Small intestine (tissue), 16 donors: ENCODE measurements around the gene EMC8. TPM values are rescaled to one million over a fixed set of nuclear protein-coding genes. Genes with fewer than 3 reads are reported as not detected.

Source experiments
- DNase-seq, 2 donors: peaks; one replicate each; pipeline versions ENCODE4 v3.0.0 to v3.0.0-alpha.2; 2013
- FAIRE-seq: peaks from 2 replicates; lab custom pipeline; 2012; peaks lifted over from hg19 to GRCh38; lab: Jason Lieb, UNC
- H3K27ac ChIP-seq, 3 donors: one replicate each; pipeline ENCODE4 v1.5.1; 2013; ENCODE audit warnings: low read length in 2 of 3, mild to moderate bottlenecking in 2 of 3, control low read depth in 1 of 3, inconsistent platforms in 1 of 3, low read depth in 1 of 3, moderate library complexity in 1 of 3
- H3K27me3 ChIP-seq, 3 donors: one replicate each; pipeline ENCODE4 v1.6.1; 2013; ENCODE audit warnings: low read length in 3 of 3, inconsistent platforms in 1 of 3; ENCODE audit not compliant: control insufficient read depth in 3 of 3, insufficient read depth in 3 of 3
- H3K36me3 ChIP-seq, 3 donors: one replicate each; pipeline ENCODE4 v1.6.1; 2013; ENCODE audit warnings: low read length in 3 of 3, inconsistent platforms in 1 of 3, low read depth in 1 of 3, mild to moderate bottlenecking in 1 of 3, moderate library complexity in 1 of 3; ENCODE audit not compliant: control insufficient read depth in 3 of 3, insufficient read depth in 2 of 3
- H3K4me1 ChIP-seq, 3 donors: one replicate each; pipeline ENCODE4 v1.6.1; 2013; ENCODE audit warnings: low read length in 2 of 3, inconsistent platforms in 1 of 3, low read depth in 1 of 3, mild to moderate bottlenecking in 1 of 3, moderate library complexity in 1 of 3; ENCODE audit not compliant: control insufficient read depth in 3 of 3, insufficient read depth in 2 of 3
- H3K4me3 ChIP-seq, 3 donors: one replicate each; pipeline ENCODE4 v1.5.1; 2013; ENCODE audit warnings: low read length in 3 of 3, control low read depth in 1 of 3, inconsistent platforms in 1 of 3, low read depth in 1 of 3, mild to moderate bottlenecking in 1 of 3, moderate library complexity in 1 of 3
- H3K9me3 ChIP-seq, 2 donors: one replicate each; pipeline ENCODE4 v1.6.1; 2013; ENCODE audit warnings: low read depth in 1 of 2, low read length in 1 of 2; ENCODE audit not compliant: control insufficient read depth in 2 of 2, insufficient read depth in 1 of 2
- WGBS, 3 donors: extraction: QIAGEN DNeasy Blood & Tissue Kit; methylation state at CpG; one replicate each; pipeline ENCODE4 v1.1.7; 2013; 5-methylcytosine and 5-hydroxymethylcytosine counted together
- long read RNA-seq, 10 donors: transcript quantifications; one replicate each; lab custom pipeline, GENCODE V29; 2026
- polyA plus RNA-seq, 4 donors: library from polyadenylated mRNA; stranded (reverse) in 3 of 4; unstranded in 1 of 4; fragments of 200-250 nt in 3 of 4; fragments of 120-200 nt in 1 of 4; gene quantifications; one replicate each; pipeline versions ENCODE4 v1.2.1 to v1.2.3, GENCODE V29; 2013
- donor health status: healthy with polysubstance abuse.
- donor health status: control.
- donor health status: control.
- donor health status: Bipolar disorder and iron deficiency.
- donor health status: healthy.

Gene EMC8
- polyA plus RNA-seq = 10 to 100 TPM; 16.2 to 21.2 (median 20.1) TPM
- long read RNA-seq, donor 1 = 0 reads
- long read RNA-seq, donor 2, partial matches to known transcripts = 0 of 4 reads
- long read RNA-seq, donor 2, other reads (novel, unspliced or antisense) = 0 of 4 reads
- long read RNA-seq, donor 3, transcript EMC8-201 (5 exons, 1,962 nt) = major isoform, 14 of 787 reads
- long read RNA-seq, donor 3, transcript EMC8-205 (1 exons, 1,826 nt) = minor isoform, 6 of 787 reads
- long read RNA-seq, donor 3, partial matches to known transcripts = 344 of 787 reads
- long read RNA-seq, donor 3, other reads (novel, unspliced or antisense) = 423 of 787 reads
- long read RNA-seq, donor 4 = 0 reads
- long read RNA-seq, donor 5, partial matches to known transcripts = 0 of 2 reads
- long read RNA-seq, donor 5, other reads (novel, unspliced or antisense) = 0 of 2 reads
- long read RNA-seq, donor 6, transcript EMC8-201 (5 exons, 1,962 nt) = major isoform, 6 of 785 reads
- long read RNA-seq, donor 6, partial matches to known transcripts = 763 of 785 reads
- long read RNA-seq, donor 6, other reads (novel, unspliced or antisense) = 13 of 785 reads
- long read RNA-seq, donor 7, transcript EMC8-201 (5 exons, 1,962 nt) = major isoform, 16 of 21 reads
- long read RNA-seq, donor 7, partial matches to known transcripts = 0 of 21 reads
- long read RNA-seq, donor 7, other reads (novel, unspliced or antisense) = 0 of 21 reads
- long read RNA-seq, donor 8, partial matches to known transcripts = 0 of 5 reads
- long read RNA-seq, donor 8, other reads (novel, unspliced or antisense) = 0 of 5 reads
- long read RNA-seq, donor 9, partial matches to known transcripts = 0 of 4 reads
- long read RNA-seq, donor 9, other reads (novel, unspliced or antisense) = 0 of 4 reads
- long read RNA-seq, donor 10, transcript EMC8-205 (1 exons, 1,826 nt) = minor isoform, 5 of 1,039 reads
- long read RNA-seq, donor 10, transcript EMC8-201 (5 exons, 1,962 nt) = major isoform, 10 of 1,039 reads
- long read RNA-seq, donor 10, partial matches to known transcripts = 979 of 1,039 reads
- long read RNA-seq, donor 10, other reads (novel, unspliced or antisense) = 44 of 1,039 reads

DNA sequence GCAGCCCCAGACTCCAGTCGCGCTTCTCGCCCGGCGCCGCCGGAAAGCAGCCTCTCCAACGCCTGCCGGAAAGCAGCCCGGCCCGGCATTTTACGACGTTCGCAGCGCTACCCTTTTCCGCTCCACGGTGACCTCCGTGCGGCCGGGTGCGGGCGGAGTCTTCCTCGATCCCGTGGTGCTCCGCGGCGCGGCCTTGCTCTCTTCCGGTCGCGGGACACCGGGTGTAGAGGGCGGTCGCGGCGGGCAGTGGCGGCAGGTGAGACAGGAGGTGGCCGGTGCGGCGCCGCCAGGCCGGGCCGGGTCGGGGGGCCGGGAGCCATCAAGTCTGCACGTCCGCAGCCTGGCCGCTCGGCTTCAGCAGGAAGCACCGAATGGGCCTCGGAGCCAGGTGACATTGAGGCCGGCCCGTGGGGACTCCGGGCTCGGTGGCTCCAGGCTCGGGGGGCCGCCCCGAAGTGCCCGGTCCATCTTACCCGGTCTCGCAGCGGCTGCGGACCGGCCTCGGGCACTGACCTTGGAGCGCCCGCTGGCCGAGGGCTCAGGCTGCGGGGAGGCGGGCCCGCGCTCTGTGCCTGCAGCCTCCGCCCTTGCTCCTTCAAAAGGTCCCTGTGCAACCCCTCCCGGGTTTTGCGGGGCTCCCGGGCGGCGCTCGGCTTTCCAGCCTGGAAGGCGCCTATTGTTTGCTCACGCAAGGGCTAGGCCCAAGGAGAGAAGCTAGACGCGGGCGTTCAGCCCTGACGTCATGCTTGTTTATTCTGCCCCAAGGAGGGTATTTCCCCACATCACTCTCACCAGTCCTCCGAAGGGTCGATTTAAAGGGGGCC lies at the start of gene EMC8, which contains the start of gene COX4I1:
Gene EMC8, minus strand, starts transcription at position 48 of the 824 bp plus-strand sequence. CDS start 249 bp downstream, outside the sequence.
Gene COX4I1, plus strand, starts transcription at position 199 of the 824 bp plus-strand sequence. CDS start 1,511 bp downstream, outside the sequence.
- Histone ChIP-seq H3K4me1 (peaks cover 0 to 7% (median 2%) of the 10 kb centered on the region in 3 donors), H3K9me3 (no peaks in the 10 kb centered on the region), H3K4me3 (peak within 1 kb of the TSS; percentile 79 to 97 (median 93)), H3K36me3 (peaks cover 9 to 41% (median 9%) of the 10 kb centered on the region in 3 donors), H3K27ac (peak within 1 kb of the TSS; percentile 78 to 94 (median 92)), H3K27me3 (no peaks in the 10 kb centered on the region)
- 0% methylated on average over 46 to 87 of the region's 87 CpGs for WGBS, 3 donors
- DNase-seq = peak; percentile 96 to 97
- FAIRE-seq = no peak

- Histone ChIP-seq H3K27ac (no peak overlapping the region), H3K36me3 (no peaks in the 10 kb centered on the region), H3K9me3 (no peaks in the 10 kb centered on the region), H3K4me1 (peaks cover 0 to 19% (median 2%) of the 10 kb centered on the region in 3 donors), H3K4me3 (no peak overlapping the region), H3K27me3 (no peaks in the 10 kb centered on the region)
- no peak for FAIRE-seq
- 54 to 62% (median 60%) methylated on average over 9 of the region's 9 CpGs for WGBS, 3 donors
- DNase-seq = no peak
Observed at GRCh38 chr16:85848986-85849385, 49.6 kb upstream of the EMC8 start.

DNA sequence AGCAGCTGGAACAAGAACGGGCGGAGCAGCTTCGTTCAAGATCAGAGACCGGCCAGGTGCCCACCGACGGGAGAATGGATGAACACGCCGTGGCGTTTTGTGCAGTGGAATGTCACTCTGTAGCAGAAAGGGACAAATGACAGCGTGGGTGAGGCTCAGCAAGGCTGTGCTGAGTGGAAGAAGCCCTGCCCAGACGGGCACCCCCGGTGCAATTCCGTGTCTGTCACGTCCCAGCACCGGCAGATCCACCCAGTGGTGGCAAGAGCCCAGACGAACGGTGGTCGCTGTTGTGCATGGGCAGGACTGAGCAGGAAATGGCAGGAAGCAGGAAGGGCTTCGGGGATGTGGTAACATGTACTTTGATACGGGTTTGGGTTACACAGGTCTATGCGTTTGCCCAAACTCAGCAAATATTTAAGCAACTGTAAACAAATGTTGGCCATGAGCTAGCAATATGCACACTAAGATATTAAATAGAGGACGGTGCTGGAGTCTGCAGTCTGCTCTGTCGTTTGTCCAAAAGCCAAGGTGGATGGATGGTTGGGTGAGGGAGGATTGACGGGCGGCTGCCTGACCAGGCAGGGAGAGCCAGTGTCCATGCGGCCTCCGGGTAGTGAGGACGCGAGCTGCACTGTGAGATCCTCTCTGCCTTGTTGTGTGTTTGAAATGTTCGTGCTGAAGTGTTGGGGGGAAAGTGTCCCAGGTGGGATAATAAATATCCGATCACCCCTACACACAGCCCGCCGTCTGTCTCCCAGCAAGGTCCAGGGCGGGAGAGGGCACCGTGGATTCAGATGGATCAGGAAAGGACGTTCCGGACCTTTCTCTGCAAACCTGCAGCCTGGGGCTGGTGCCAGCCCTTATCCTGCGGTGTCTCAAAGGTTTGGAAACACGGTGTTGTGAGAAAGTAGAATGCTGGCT lies 48.6 kb upstream of the EMC8 start:
- H3K4me3 ChIP-seq = peak overlapping the region in 1 of 3 donors; percentile 4
- FAIRE-seq = no peak
- DNase-seq = peak; percentile 52 to 79

GRCh38 chr16:85847036-85847435 lies 47.7 kb upstream of the EMC8 start:
- no peak for FAIRE-seq
- H3K4me1 ChIP-seq = peaks cover 0 to 19% (median 2%) of the 10 kb centered on the region in 3 donors
- H3K27ac ChIP-seq = no peak overlapping the region
- no peak overlapping the region for H3K4me3 ChIP-seq
- peaks cover 0 to 7% of the 10 kb centered on the region in 2 donors for H3K9me3 ChIP-seq
- 77 to 81% (median 77%) methylated on average over 15 of the region's 15 CpGs for WGBS, 3 donors
- H3K36me3 ChIP-seq = no peaks in the 10 kb centered on the region
- no peak for DNase-seq
- no peaks in the 10 kb centered on the region for H3K27me3 ChIP-seq

More for the DNA sequence above, 48.6 kb upstream of the EMC8 start:
- Histone ChIP-seq H3K4me1 (peaks cover 0 to 19% (median 2%) of the 10 kb centered on the region in 3 donors), H3K27ac (no peak overlapping the region), H3K9me3 (peaks cover 0 to 1% of the 10 kb centered on the region in 2 donors), H3K27me3 (no peaks in the 10 kb centered on the region), H3K36me3 (no peaks in the 10 kb centered on the region)
- WGBS, 3 donors = 42 to 60% (median 44%) methylated on average over 37 to 39 of the region's 39 CpGs

- no peak for DNase-seq
- no peaks in the 10 kb centered on the region for H3K27me3 ChIP-seq
- peaks cover 0 to 19% (median 2%) of the 10 kb centered on the region in 3 donors for H3K4me1 ChIP-seq
- H3K36me3 ChIP-seq = no peaks in the 10 kb centered on the region
- H3K9me3 ChIP-seq = peaks cover 0 to 7% of the 10 kb centered on the region in 2 donors
- no peak overlapping the region for H3K4me3 ChIP-seq
- no peak overlapping the region for H3K27ac ChIP-seq
- FAIRE-seq = no peak
- 87 to 92% (median 91%) methylated on average over 9 of the region's 9 CpGs for WGBS, 3 donors
Observed at GRCh38 chr16:85846461-85846860, 47.1 kb upstream of the EMC8 start.

DNA sequence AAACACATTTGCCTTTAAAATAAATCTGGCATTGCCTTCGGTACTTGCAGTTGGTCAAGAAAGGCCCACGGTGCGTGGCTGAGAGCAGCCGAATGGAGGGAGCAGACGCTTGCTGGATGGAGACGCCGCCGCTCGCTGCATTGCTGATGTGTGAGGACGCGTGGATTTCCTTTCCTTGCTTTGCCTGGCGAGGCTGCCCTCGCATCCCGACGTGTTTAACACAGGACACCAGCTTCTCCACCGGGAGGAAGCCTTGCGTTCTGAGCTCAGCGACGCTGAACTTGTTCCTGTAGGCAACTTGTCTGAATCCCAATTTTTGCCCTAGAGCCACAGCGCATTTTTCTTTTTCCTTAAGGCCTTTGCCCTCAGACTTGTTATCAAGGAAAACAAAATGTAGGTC lies 45.9 kb upstream of the EMC8 start:
- Histone ChIP-seq H3K27ac (no peak overlapping the region), H3K4me1 (peaks cover 0 to 16% (median 0%) of the 10 kb centered on the region in 3 donors), H3K27me3 (no peaks in the 10 kb centered on the region), H3K36me3 (no peaks in the 10 kb centered on the region), H3K4me3 (no peak overlapping the region), H3K9me3 (peaks cover 0 to 7% of the 10 kb centered on the region in 2 donors)
- FAIRE-seq (no peak), DNase-seq (no peak)
- 75 to 82% (median 76%) methylated on average over 20 of the region's 20 CpGs for WGBS, 3 donors

GRCh38 chr16:85844786-85845185 lies 45.4 kb upstream of the EMC8 start:
- Histone ChIP-seq H3K27me3 (no peaks in the 10 kb centered on the region), H3K9me3 (peaks cover 0 to 7% of the 10 kb centered on the region in 2 donors), H3K4me1 (peaks cover 0 to 16% (median 0%) of the 10 kb centered on the region in 3 donors), H3K36me3 (no peaks in the 10 kb centered on the region), H3K4me3 (no peak overlapping the region), H3K27ac (no peak overlapping the region)
- no peak for FAIRE-seq
- peak; percentile 22 to 55 for DNase-seq
- 8 to 13% (median 9%) methylated on average over 15 of the region's 15 CpGs for WGBS, 3 donors
